GM12875 (cell line): ENCODE data around the gene LRRC4C.
"Not testable (repeated sequence)": the region's sequence is repeated elsewhere in the genome, so short reads cannot be mapped to it uniquely, and the experiment has no call there.

Experiments used
- H3K4me3 ChIP-seq: one replicate; pipeline ENCODE4 v1.5.1; 2011; ENCODE audit warnings: low read depth, low read length, control low read depth
- CTCF ChIP-seq: IDR thresholded peaks from 2 replicates; pipeline ENCODE4 v1.5.1; 2011; ENCODE audit warnings: low read depth, mild to moderate bottlenecking, control low read depth, inconsistent platforms, low read length, moderate library complexity, borderline replicate concordance; ENCODE audit not compliant: insufficient read depth

The LRRC4C gene

GRCh38 chr11:40573254-40573891, 886.1 kb downstream of the LRRC4C start:
- no peak overlapping the region for H3K4me3 ChIP-seq
- no peak for TF ChIP-seq CTCF

DNA sequence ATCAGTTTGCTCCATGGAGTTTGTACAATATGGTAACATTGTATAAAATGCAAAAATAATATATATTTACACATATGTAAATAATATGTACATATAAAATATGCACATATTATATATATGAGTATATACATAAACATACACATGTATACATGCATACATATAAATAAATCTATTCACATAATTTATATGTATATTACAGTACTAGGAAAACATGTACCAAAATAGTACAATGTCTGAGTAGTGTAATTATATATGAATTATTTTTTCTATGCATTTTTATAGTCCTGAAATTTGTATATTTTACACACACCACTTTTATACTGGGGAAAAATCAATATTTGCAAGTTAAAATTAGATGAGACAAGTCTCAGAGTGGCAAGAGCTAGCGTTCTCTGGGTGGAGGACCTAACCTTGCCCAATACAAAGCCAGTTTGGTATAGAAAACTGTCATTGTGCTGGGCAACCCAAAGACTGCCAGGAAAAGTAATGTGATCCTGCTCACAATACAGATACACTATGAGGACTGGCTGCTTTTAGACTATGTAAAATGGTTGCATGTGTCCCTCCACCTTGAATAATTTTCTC, 889.4 kb downstream of the LRRC4C start:
- no peak for TF ChIP-seq CTCF
- no peak overlapping the region for H3K4me3 ChIP-seq

- no peak for TF ChIP-seq CTCF
- no peak overlapping the region for H3K4me3 ChIP-seq
Observed at GRCh38 chr11:40567392-40567791, 892.1 kb downstream of the LRRC4C start.

GRCh38 chr11:40544162-40544561, 915.3 kb downstream of the LRRC4C start:
- TF ChIP-seq CTCF: no peak
- no peak overlapping the region for H3K4me3 ChIP-seq

DNA sequence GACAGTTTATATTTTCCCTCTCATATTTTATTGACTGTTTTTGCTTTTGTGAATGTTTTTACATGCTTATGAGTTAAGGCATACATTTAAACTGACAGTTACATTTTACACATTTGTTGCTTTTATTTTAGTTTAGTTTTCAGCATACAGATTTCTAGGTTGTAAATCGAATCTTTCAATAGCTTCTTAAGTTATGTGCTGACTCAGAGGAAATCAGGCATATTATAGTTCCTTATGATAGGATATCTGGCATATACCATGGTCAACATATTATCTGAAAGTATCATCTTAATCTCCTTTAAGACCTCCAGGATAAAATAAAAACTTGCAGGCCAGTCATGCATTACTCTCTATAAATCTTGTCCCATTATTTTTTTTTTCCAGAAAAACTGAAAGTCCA, 916.6 kb downstream of the LRRC4C start:
- no peak overlapping the region for H3K4me3 ChIP-seq
- TF ChIP-seq CTCF: no peak

- no peak for TF ChIP-seq CTCF
- no peak overlapping the region for H3K4me3 ChIP-seq
Observed at GRCh38 chr11:40537734-40538133, 921.7 kb downstream of the LRRC4C start.

GRCh38 chr11:40522080-40522479, 937.4 kb downstream of the LRRC4C start:
- H3K4me3 ChIP-seq: not testable (repeated sequence)
